NCI-H2081 treated with DMSO at 0.1 percent for 48 hours (cell line): ENCODE measurements around the gene ALAS1.

Experiments used
- DNase-seq: peaks from one replicate; lab custom pipeline; 2025; lab: John Stamatoyannopoulos, UW

Gene ALAS1

GRCh38 chr3:52249683-52250082, 51.7 kb downstream of the ALAS1 start:
- DNase-seq = no peak

DNA sequence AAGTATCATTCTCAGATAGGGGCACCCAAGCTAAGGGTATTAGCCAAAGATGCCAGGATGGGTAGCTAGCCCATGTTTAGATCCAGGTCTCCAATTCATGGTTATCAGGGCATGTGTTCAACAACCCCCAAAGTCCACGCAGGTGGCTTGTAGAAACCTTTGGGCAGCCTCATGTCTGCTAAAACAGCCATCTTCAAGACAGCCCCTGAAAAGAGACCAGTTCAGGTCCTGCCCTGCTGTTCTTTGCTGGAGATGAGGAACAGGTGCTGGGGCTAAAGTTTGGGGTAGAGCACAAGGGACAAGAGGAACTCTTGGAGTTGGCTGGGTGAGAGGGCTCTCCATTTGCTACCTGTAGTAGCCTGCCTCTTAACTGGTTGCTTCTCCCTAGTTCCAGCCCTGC, 52.2 kb downstream of the ALAS1 start:
- no peak for DNase-seq

GRCh38 chr3:52253314-52254304, 55.6 kb downstream of the ALAS1 start:
- no peak for DNase-seq

DNA sequence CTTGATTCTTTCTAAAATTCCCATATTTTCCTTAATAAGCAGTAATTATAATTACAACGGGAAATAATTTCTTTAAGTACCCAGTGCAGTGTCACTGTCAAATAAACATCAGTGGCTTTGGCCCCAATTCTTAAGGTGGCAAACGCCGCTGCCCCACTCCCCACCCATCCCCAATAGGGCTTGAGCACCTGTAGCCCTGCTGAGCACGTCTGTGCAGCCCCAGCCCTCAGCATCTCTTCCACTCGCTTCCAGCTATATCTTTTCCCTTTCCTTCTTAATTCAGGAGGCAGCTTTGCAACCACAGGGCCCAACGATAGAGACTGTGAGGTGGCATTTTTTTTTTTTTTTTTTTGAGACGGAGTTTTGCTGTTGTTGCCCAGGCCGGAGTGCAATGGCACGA, 56.6 kb downstream of the ALAS1 start:
- no peak for DNase-seq

- no peak for DNase-seq
Measured at GRCh38 chr3:52256159-52256558, 58.2 kb downstream of the ALAS1 start.

GRCh38 chr3:52256622-52257021, 58.7 kb downstream of the ALAS1 start:
- no peak for DNase-seq

- no peak for DNase-seq
Measured at GRCh38 chr3:52257911-52258310, 60.0 kb downstream of the ALAS1 start.

DNA sequence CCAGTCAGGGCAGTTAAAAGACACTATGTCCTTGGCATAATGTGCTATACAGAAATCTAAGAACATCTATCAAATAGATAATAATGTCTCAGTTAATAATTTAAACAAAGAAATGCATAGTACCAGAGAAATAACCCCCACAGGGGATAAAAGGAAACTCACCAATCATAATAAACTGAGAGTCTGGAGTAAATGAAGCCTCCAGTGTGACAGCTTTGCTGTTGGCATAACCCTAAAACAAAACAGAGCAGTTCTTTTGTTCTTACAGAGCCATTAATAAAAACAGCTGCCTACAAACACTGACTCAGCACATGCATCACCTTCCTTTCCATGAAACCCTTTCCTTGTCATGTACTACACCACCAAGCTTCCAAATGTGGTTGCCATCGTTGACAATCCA, 61.1 kb downstream of the ALAS1 start:
- no peak for DNase-seq

- no peak for DNase-seq
Measured at GRCh38 chr3:52259448-52259847, 61.5 kb downstream of the ALAS1 start.

DNA sequence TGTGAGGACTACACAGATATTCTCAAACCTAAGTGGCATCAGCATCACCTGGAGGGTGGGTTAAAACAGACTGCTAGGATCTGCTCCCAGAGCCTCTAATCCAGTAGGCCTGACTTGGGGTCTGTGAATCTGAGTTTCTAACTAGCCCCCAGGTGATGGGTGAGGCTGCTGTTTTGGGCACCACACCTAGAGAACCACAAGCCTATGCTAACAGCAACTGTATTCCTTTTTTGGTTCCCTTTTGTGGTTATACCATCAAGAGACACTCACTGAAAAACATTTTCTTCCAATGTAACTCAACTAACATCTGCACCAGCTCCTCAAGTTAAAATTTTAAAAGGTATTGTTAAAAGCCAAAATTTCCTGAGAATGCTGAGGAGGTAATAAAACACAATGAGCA, 64.5 kb downstream of the ALAS1 start:
- DNase-seq = no peak
